ENCODE measurements around the gene NCF2. TPM values are rescaled to one million over a fixed set of nuclear protein-coding genes. Genes with fewer than 3 reads are reported as not detected.

NCF2 gene
- total and polyA plus RNA-seq, 2 donors (not counting 3 experiments of a cell fraction or from before 2014, with no cell fraction given): 0.03 TPM; not detected in 1

DNA sequence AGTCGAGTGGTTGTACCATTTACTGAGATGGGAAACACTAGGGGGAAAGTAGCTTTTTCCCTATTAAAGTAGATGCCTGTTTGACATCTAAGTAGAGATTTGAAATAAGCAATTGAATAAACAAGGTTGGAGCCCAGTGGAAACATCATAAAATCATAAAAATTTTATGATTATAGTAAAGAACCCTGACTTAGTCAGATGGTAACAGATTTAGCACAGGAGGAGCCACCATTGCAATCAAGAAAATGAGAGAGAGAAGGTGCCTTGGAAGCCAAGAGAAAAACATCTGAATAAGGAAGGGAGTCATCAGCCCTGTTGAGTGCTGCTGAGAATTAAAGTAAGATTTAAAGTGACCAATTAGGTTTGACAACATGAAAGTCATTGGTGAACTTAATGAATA is 68.2 kb downstream of the NCF2 start:
- DNase-seq (ENCODE audit: low read depth, low spot score): no peak
- dilution Hi-C loops (cut with MboI; ENCODE audit: extremely low pct_ligation_motif_present, low sequenced_read_pairs): no loop called here
- BruUV-seq (replicated peaks): no TSS peak

More for the DNA sequence above, 68.2 kb downstream of the NCF2 start:
- TF ChIP-seq POLR2A (IDR thresholded peaks at IDR 0.05; ENCODE audit: low read depth, low read length) (no peak), POLR2AphosphoS5 (IDR thresholded peaks at IDR 0.05; ENCODE audit: insufficient read depth, low read depth, low read length) (no peak), CTCF (IDR thresholded peaks at IDR 0.05; ENCODE audit: extremely low read depth in 1 of 2, insufficient read depth in 1 of 2, low read depth in 1 of 2, low read length in 2 of 2) (no peak), MYC (IDR thresholded peaks at IDR 0.05; ENCODE audit: low read depth, low read length) (no peak), JUN (IDR thresholded peaks at IDR 0.05; ENCODE audit: borderline replicate concordance, insufficient read depth, insufficient read length, low read depth) (no peak), EZH2 (IDR thresholded peaks at IDR 0.05; ENCODE audit: borderline replicate concordance, low read depth, low read length, severe bottlenecking) (no peak), GATA2 (IDR thresholded peaks at IDR 0.05; ENCODE audit: insufficient read depth, insufficient read length, low read depth, low read length) (no peak), FOS (IDR thresholded peaks at IDR 0.05; ENCODE audit: borderline replicate concordance, insufficient read depth, low read length) (no peak)
- TF ChIP-seq, protein P1, sequence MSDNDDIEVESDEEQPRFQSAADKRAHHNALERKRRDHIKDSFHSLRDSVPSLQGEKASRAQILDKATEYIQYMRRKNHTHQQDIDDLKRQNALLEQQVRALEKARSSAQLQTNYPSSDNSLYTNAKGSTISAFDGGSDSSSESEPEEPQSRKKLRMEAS (IDR thresholded peaks at IDR 0.05; ENCODE audit: insufficient read depth, insufficient read length): no peak
- ChIA-PET CTCF (interaction anchor here (1.5 kb wide), 1 partner anchor 19 kb away, joined by 4 read pairs; no protein-coding TSS in a partner anchor), POLR2A (no interaction called here)
- peaks cover 20% of the 10 kb centered on the region for H3K4me1 ChIP-seq (ENCODE audit: control insufficient read depth, extremely low read depth, insufficient read depth, low read length)
- no peaks in the 10 kb centered on the region for H3K79me2 ChIP-seq (ENCODE audit: control insufficient read depth, insufficient read depth, low read length)
- H3K36me3 ChIP-seq (ENCODE audit: control insufficient read depth in 2 of 2, extremely low read depth in 1 of 2, insufficient read depth in 2 of 2, low read length in 2 of 2): peaks cover 0 to 5% of the 10 kb centered on the region in 2 experiments
- no peaks in the 10 kb centered on the region for H4K20me1 ChIP-seq (replicated peaks; ENCODE audit: control insufficient read depth, extremely low read depth, insufficient read depth, low read length)
- H3K9me1 ChIP-seq (replicated peaks; ENCODE audit: control insufficient read depth, extremely low read depth, insufficient read depth, low read length): no peaks in the 10 kb centered on the region
- H2AFZ ChIP-seq (ENCODE audit: low read depth, low read length): no peak overlapping the region
- no peak overlapping the region for H3K9ac ChIP-seq (replicated peaks; ENCODE audit: extremely low read depth, insufficient read depth, low read length)
- no peak for FAIRE-seq
- H3K9me3 ChIP-seq (replicated peaks; ENCODE audit: control insufficient read depth, insufficient read depth, low read length): no peaks in the 10 kb centered on the region
- H3K4me2 ChIP-seq (ENCODE audit: insufficient read depth, low read length): no peak overlapping the region
- no peak overlapping the region for H3K27ac ChIP-seq (ENCODE audit: insufficient read depth, low read depth, low read length)
- intact Hi-C loops (cut with micrococcal nuclease): no loop called here
- no peak overlapping the region for H3K4me3 ChIP-seq (replicated peaks in 1 of 3; ENCODE audit: insufficient read depth in 1 of 3, low read depth in 1 of 3, low read length in 3 of 3)
- no peaks in the 10 kb centered on the region for H3K27me3 ChIP-seq (ENCODE audit: control insufficient read depth in 2 of 2, insufficient read depth in 2 of 2, low read length in 2 of 2)

Data from endothelial cell of umbilical vein (primary cell).